UCSD-AML1 (cell line): Measurements from ENCODE around the gene SRRM2.

ENCODE experiments used
- DNase-seq: peaks from one replicate; lab custom pipeline; 2025; ENCODE audit not compliant: unreplicated experiment; lab: John Stamatoyannopoulos, UW

SRRM2 gene

GRCh38 chr16:2737895-2738418 lies 14.5 kb upstream of the SRRM2 start:
- DNase-seq: no peak

GRCh38 chr16:2738615-2739014 lies 13.8 kb upstream of the SRRM2 start:
- DNase-seq: no peak

GRCh38 chr16:2739625-2740430 lies 12.6 kb upstream of the SRRM2 start:
- no peak for DNase-seq

- DNase-seq: no peak
These were observed 12.0 kb upstream of the SRRM2 start for GRCh38 chr16:2740476-2740875.

- DNase-seq: no peak
These were observed 11.3 kb upstream of the SRRM2 start for GRCh38 chr16:2741168-2741567.

- no peak for DNase-seq
These were observed 10.0 kb upstream of the SRRM2 start for GRCh38 chr16:2742323-2743006.

GRCh38 chr16:2743007-2743810 lies 9.2 kb upstream of the SRRM2 start:
- no peak for DNase-seq

GRCh38 chr16:2744711-2745110 lies 7.7 kb upstream of the SRRM2 start:
- DNase-seq: no peak

- no peak for DNase-seq
These were observed 7.1 kb upstream of the SRRM2 start for GRCh38 chr16:2745116-2745890.

GRCh38 chr16:2745961-2746360 lies 6.5 kb upstream of the SRRM2 start:
- DNase-seq: no peak

- DNase-seq: no peak
These were observed 3.5 kb upstream of the SRRM2 start for GRCh38 chr16:2748757-2749455.

- no peak for DNase-seq
These were observed 3.0 kb upstream of the SRRM2 start for GRCh38 chr16:2749476-2749875.

GRCh38 chr16:2749936-2750335 lies 2.5 kb upstream of the SRRM2 start:
- DNase-seq: no peak

- no peak for DNase-seq
These were observed 832 bp upstream of the SRRM2 start for GRCh38 chr16:2751577-2752034.

GRCh38 chr16:2752850-2753732 lies 653 bp downstream of the SRRM2 start:
- peak; percentile 89 for DNase-seq

- no peak for DNase-seq
These were observed 1.2 kb downstream of the SRRM2 start for GRCh38 chr16:2753733-2754020.

GRCh38 chr16:2755158-2755557 lies 2.7 kb downstream of the SRRM2 start:
- no peak for DNase-seq

- DNase-seq: no peak
These were observed 4.0 kb downstream of the SRRM2 start for GRCh38 chr16:2756288-2757015.

GRCh38 chr16:2757344-2757743 lies 4.9 kb downstream of the SRRM2 start:
- no peak for DNase-seq
